ENCODE results near the gene AKR1B15.

- TF ChIP-seq, protein P1, sequence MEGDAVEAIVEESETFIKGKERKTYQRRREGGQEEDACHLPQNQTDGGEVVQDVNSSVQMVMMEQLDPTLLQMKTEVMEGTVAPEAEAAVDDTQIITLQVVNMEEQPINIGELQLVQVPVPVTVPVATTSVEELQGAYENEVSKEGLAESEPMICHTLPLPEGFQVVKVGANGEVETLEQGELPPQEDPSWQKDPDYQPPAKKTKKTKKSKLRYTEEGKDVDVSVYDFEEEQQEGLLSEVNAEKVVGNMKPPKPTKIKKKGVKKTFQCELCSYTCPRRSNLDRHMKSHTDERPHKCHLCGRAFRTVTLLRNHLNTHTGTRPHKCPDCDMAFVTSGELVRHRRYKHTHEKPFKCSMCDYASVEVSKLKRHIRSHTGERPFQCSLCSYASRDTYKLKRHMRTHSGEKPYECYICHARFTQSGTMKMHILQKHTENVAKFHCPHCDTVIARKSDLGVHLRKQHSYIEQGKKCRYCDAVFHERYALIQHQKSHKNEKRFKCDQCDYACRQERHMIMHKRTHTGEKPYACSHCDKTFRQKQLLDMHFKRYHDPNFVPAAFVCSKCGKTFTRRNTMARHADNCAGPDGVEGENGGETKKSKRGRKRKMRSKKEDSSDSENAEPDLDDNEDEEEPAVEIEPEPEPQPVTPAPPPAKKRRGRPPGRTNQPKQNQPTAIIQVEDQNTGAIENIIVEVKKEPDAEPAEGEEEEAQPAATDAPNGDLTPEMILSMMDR (IDR thresholded peaks at IDR 0.05), result no peak
- no peak for TF ChIP-seq POLR2A (IDR thresholded peaks at IDR 0.05)
Observed at GRCh38 chr7:134505856-134506255, 43.1 kb upstream of the AKR1B15 start.

Data from Peyer's patch (tissue), 4 donors.